Measurements from ENCODE around the gene ARID1B. TPM values are rescaled to one million over a fixed set of nuclear protein-coding genes. Genes with fewer than 3 reads are reported as not detected.

Gene ARID1B
- total and polyA plus RNA-seq, 2 of the 4 experiments (the other 2 are of a cell fraction): 14.5 to 20.1 TPM

DNA sequence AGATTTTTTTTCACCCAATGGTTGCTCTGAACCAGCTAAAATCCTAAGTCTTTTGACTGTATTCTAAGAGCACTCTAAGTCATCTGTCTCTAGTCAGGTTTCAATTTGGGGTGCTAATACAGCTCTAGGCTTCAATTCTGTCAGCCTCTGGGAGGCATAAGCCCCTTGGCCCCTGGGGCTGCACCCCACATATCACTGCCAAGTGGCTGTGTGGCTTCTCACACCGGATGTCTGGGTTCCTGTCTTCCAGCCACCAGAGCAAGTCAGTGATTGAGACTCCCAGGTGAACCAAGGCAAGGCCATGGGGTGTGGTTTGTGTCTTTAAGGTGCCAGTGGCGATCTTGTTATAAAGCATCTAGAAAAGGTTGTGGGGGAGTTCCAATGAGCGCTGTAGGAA is 409.6 kb downstream of the ARID1B start:
- H3K9ac ChIP-seq (ENCODE audit: low read depth, low read length): no peak overlapping the region
- H4K5ac ChIP-seq (ENCODE audit: low read depth, low read length): no peak overlapping the region
- H4K20me1 ChIP-seq (ENCODE audit: insufficient read depth, low read length): no peaks in the 10 kb centered on the region
- no peak overlapping the region for H4K8ac ChIP-seq (ENCODE audit: low read depth in 2 of 2, low read length in 2 of 2)
- ChIA-PET POLR2A (ENCODE audit: unreplicated experiment) (no interaction called here), CTCF (interaction anchor here (1.4 to 1.5 kb wide), 2 partner anchors 141 to 152 kb away, joined by 3 to 8 read pairs; no protein-coding TSS in a partner anchor)
- no TSS peak for BruUV-seq (replicated peaks)
- H3K4me3 ChIP-seq (ENCODE audit: insufficient read depth, low read depth, low read length): no peak overlapping the region
- no peaks in the 10 kb centered on the region for H3K27me3 ChIP-seq (ENCODE audit: control insufficient read depth, insufficient read depth, low read length)
- WGBS, 2 experiments (ENCODE audit: extremely low coverage in 2 of 2, insufficient read length in 1 of 2): no CpG with 5 or more reads among the region's 3 CpGs
- no peak for ATAC-seq (ENCODE audit: low read depth)
- H3K9me3 ChIP-seq (ENCODE audit: control insufficient read depth, insufficient read depth, low read length): no peaks in the 10 kb centered on the region
- no peak overlapping the region for H2AK9ac ChIP-seq (replicated peaks; ENCODE audit: low read depth, low read length, poor library complexity)
- no peak overlapping the region for H2AFZ ChIP-seq (replicated peaks; ENCODE audit: low read length, poor library complexity)
- H3K36me3 ChIP-seq (ENCODE audit: control insufficient read depth, insufficient read depth, low read length): peaks cover 52% of the 10 kb centered on the region
- no peak overlapping the region for H2BK15ac ChIP-seq (ENCODE audit: low read depth, low read length)
- dilution Hi-C loops (cut with HindIII; ENCODE audit: low sequenced_read_pairs, unreplicated experiment) (no loop called here), in situ Hi-C loops (cut with MboI; ENCODE audit: low sequenced_read_pairs) (loop anchor here (10.0 to 25.0 kb wide), 2 partner anchors 622 to 1849 kb away; no protein-coding TSS in a partner anchor), intact Hi-C loops (cut with micrococcal nuclease) (no loop called here)
- H3K23ac ChIP-seq (ENCODE audit: low read depth, low read length): no peak overlapping the region
- no peak overlapping the region for H3K4ac ChIP-seq (ENCODE audit: low read depth, low read length)
- no peak for DNase-seq
- H2BK20ac ChIP-seq (ENCODE audit: low read depth, low read length): no peak overlapping the region
- peaks cover 3% of the 10 kb centered on the region; the same call in 1 of the 2 replicates for H3K4me1 ChIP-seq (ENCODE audit: control insufficient read depth, insufficient read depth, low read length)
- no peak overlapping the region for H3K14ac ChIP-seq (replicated peaks; ENCODE audit: low read depth, low read length)
- no peak overlapping the region for H3K18ac ChIP-seq (ENCODE audit: low read depth, low read length)
- H4K91ac ChIP-seq (ENCODE audit: insufficient read depth, low read depth, low read length): no peak overlapping the region
- TF ChIP-seq RCOR1 (IDR thresholded peaks at IDR 0.05; ENCODE audit: insufficient replicate concordance, low read length) (no peak), MAFK (IDR thresholded peaks at IDR 0.05; ENCODE audit: low read depth, low read length) (no peak)
- TF ChIP-seq, protein P1, sequence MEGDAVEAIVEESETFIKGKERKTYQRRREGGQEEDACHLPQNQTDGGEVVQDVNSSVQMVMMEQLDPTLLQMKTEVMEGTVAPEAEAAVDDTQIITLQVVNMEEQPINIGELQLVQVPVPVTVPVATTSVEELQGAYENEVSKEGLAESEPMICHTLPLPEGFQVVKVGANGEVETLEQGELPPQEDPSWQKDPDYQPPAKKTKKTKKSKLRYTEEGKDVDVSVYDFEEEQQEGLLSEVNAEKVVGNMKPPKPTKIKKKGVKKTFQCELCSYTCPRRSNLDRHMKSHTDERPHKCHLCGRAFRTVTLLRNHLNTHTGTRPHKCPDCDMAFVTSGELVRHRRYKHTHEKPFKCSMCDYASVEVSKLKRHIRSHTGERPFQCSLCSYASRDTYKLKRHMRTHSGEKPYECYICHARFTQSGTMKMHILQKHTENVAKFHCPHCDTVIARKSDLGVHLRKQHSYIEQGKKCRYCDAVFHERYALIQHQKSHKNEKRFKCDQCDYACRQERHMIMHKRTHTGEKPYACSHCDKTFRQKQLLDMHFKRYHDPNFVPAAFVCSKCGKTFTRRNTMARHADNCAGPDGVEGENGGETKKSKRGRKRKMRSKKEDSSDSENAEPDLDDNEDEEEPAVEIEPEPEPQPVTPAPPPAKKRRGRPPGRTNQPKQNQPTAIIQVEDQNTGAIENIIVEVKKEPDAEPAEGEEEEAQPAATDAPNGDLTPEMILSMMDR (conservative IDR thresholded peaks at IDR 0.05; ENCODE audit: low read depth, low read length): no peak
- H2BK5ac ChIP-seq (ENCODE audit: low read depth, low read length, poor library complexity, severe bottlenecking): no peak overlapping the region
- no peak overlapping the region for H3K56ac ChIP-seq (ENCODE audit: extremely low read depth, insufficient read depth, low read length)
- peaks cover 6% of the 10 kb centered on the region; the same call in 1 of the 2 replicates for H3K9me1 ChIP-seq (ENCODE audit: insufficient read depth, low read length)
- peaks cover 6 to 11% of the 10 kb centered on the region in 2 experiments for H3K79me1 ChIP-seq (ENCODE audit: low read depth in 1 of 2, low read length in 2 of 2)
- H3K27ac ChIP-seq (ENCODE audit: insufficient read depth, low read length): no peak overlapping the region
- no peak overlapping the region for H3K4me2 ChIP-seq (ENCODE audit: low read depth, low read length)
- H2AK5ac ChIP-seq (ENCODE audit: low read depth, low read length): no peak overlapping the region
- H2BK120ac ChIP-seq (ENCODE audit: low read depth, low read length): no peak overlapping the region

Measured in IMR-90 (cell line).